GM12878 (cell line): Measurements from ENCODE around the gene LENG9.

Experiments used
- CBFB ChIP-seq: IDR thresholded peaks from 2 replicates; pipeline ENCODE4 v1.6.1; 2016; ENCODE audit warnings: antibody characterized with exemption, low read depth
- JUNB ChIP-seq: IDR thresholded peaks from 2 replicates; pipeline ENCODE4 v1.6.1; 2016; ENCODE audit warnings: antibody characterized with exemption, mild to moderate bottlenecking
- POLR2A ChIP-seq: IDR thresholded peaks from 2 replicates; pipeline ENCODE4 v1.6.1; 2011; ENCODE audit warnings: low read depth, mild to moderate bottlenecking, low read length
- POLR2AphosphoS5 ChIP-seq: IDR thresholded peaks from 2 replicates; pipeline ENCODE4 v1.6.1; 2011; ENCODE audit warnings: mild to moderate bottlenecking, low read length, inconsistent platforms
- TCF12 ChIP-seq: IDR thresholded peaks from 2 replicates; pipeline ENCODE4 v1.6.1; 2011; ENCODE audit warnings: low read depth, mild to moderate bottlenecking, low read length
- TCF3 ChIP-seq: IDR thresholded peaks from 2 replicates; pipeline ENCODE4 v1.6.1; 2012; ENCODE audit warnings: low read depth, mild to moderate bottlenecking, low read length, borderline replicate concordance; ENCODE audit not compliant: insufficient read depth
- TF ChIP-seq, protein P1 (sequence below), 3 experiments: IDR thresholded peaks in 2 of 3; conservative IDR thresholded peaks in 1 of 3; 2 replicates each; pipeline ENCODE4 v1.5.1; 2011; ENCODE audit warnings: low read depth in 3 of 3, low read length in 3 of 3, mild to moderate bottlenecking in 3 of 3, control low read depth in 2 of 3, moderate library complexity in 2 of 3, inconsistent platforms in 1 of 3, mixed read lengths in 1 of 3; ENCODE audit not compliant: control insufficient read depth in 2 of 3, insufficient read depth in 1 of 3; ENCODE audit errors: extremely low read depth in 1 of 3

DNA sequence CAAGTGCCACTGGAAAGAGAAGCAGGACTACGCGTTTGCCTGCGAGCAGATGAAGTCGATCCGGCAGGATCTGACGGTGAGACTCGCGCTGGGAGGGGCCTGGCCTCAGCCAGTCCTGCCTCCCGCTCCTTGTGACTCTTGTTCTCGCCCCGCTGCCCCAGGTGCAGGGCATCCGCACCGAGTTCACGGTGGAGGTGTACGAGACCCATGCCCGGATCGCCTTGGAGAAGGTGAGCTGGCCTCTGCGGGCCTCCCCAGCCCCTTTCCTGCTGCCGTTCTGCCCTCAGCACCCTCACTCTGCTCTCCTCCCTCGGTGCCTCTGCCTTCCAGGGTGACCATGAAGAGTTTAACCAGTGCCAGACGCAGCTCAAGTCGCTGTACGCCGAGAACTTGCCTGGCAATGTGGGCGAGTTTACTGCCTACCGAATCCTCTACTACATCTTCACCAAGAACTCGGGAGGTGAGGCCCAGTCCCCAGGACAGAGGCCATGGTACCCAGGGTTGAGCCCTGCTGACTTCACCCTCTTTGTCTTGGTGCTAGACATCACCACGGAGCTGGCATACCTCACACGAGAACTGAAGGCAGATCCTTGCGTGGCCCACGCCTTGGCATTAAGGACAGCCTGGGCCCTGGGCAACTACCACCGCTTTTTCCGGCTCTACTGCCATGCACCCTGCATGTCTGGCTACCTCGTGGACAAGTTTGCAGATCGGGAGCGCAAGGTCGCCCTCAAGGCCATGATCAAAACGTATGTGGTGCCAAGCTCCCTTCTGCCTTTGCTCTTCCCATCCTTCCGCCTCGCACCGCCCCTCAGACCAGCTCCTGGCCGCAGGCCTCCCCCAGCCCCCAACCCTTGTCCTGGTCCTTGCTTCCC is 5.6 kb downstream of the LENG9 start:
- TF ChIP-seq TCF3, result no peak
- no peak for TF ChIP-seq JUNB
- TF ChIP-seq POLR2AphosphoS5, result no peak
- TF ChIP-seq, protein P1, sequence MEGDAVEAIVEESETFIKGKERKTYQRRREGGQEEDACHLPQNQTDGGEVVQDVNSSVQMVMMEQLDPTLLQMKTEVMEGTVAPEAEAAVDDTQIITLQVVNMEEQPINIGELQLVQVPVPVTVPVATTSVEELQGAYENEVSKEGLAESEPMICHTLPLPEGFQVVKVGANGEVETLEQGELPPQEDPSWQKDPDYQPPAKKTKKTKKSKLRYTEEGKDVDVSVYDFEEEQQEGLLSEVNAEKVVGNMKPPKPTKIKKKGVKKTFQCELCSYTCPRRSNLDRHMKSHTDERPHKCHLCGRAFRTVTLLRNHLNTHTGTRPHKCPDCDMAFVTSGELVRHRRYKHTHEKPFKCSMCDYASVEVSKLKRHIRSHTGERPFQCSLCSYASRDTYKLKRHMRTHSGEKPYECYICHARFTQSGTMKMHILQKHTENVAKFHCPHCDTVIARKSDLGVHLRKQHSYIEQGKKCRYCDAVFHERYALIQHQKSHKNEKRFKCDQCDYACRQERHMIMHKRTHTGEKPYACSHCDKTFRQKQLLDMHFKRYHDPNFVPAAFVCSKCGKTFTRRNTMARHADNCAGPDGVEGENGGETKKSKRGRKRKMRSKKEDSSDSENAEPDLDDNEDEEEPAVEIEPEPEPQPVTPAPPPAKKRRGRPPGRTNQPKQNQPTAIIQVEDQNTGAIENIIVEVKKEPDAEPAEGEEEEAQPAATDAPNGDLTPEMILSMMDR (IDR thresholded peaks at IDR 0.05 in 2 of 3, conservative IDR thresholded peaks at IDR 0.05 in 1 of 3; ENCODE audit: control insufficient read depth in 2 of 3, extremely low read depth in 1 of 3, insufficient read depth in 1 of 3, low read depth in 3 of 3, low read length in 3 of 3), result no peak
- no peak for TF ChIP-seq CBFB
- TF ChIP-seq POLR2A, result no peak; the same call in 1 of the 2 replicates
- TF ChIP-seq TCF12, result no peak
